ENCODE measurements around the gene DTNBP1.

DNA sequence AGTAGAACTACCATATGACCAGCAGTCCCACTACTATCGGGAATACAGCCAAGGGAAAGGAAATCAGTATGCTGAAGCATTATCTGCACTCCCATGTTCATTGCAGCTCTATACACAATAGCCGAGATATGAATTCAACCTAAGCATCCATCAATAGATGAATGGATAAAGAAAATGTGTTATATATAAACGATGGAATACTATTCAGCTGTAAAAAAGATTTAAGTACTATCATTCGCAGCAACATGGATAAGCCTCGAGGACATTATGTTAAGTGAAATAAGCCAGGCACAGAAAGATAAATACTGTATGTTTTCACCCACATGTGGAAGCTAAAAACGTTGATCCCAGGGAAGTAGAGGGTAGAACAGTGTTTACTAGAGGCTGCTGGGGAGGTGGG, 44.1 kb downstream of the DTNBP1 start:
- TF ChIP-seq, protein P1, sequence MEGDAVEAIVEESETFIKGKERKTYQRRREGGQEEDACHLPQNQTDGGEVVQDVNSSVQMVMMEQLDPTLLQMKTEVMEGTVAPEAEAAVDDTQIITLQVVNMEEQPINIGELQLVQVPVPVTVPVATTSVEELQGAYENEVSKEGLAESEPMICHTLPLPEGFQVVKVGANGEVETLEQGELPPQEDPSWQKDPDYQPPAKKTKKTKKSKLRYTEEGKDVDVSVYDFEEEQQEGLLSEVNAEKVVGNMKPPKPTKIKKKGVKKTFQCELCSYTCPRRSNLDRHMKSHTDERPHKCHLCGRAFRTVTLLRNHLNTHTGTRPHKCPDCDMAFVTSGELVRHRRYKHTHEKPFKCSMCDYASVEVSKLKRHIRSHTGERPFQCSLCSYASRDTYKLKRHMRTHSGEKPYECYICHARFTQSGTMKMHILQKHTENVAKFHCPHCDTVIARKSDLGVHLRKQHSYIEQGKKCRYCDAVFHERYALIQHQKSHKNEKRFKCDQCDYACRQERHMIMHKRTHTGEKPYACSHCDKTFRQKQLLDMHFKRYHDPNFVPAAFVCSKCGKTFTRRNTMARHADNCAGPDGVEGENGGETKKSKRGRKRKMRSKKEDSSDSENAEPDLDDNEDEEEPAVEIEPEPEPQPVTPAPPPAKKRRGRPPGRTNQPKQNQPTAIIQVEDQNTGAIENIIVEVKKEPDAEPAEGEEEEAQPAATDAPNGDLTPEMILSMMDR (IDR thresholded peaks at IDR 0.05), result no peak
- TF ChIP-seq ESRRA (IDR thresholded peaks at IDR 0.05; ENCODE audit: borderline replicate concordance, low read length), result no peak
- no peak for TF ChIP-seq POLR2A (IDR thresholded peaks at IDR 0.05; ENCODE audit: low read length)
- TF ChIP-seq RCOR1 (IDR thresholded peaks at IDR 0.05; ENCODE audit: low read depth, low read length), result no peak
- no peak for TF ChIP-seq RNF2 (IDR thresholded peaks at IDR 0.05; ENCODE audit: borderline replicate concordance, low read depth)
- TF ChIP-seq POLR2AphosphoS2 (conservative IDR thresholded peaks at IDR 0.05; ENCODE audit: low read length), result no peak
- no peak for TF ChIP-seq MAFK (IDR thresholded peaks at IDR 0.05; ENCODE audit: partially characterized antibody)
- no peak for TF ChIP-seq PHF8 (IDR thresholded peaks at IDR 0.05; ENCODE audit: borderline replicate concordance, low read depth)
- TF ChIP-seq, protein P2, sequence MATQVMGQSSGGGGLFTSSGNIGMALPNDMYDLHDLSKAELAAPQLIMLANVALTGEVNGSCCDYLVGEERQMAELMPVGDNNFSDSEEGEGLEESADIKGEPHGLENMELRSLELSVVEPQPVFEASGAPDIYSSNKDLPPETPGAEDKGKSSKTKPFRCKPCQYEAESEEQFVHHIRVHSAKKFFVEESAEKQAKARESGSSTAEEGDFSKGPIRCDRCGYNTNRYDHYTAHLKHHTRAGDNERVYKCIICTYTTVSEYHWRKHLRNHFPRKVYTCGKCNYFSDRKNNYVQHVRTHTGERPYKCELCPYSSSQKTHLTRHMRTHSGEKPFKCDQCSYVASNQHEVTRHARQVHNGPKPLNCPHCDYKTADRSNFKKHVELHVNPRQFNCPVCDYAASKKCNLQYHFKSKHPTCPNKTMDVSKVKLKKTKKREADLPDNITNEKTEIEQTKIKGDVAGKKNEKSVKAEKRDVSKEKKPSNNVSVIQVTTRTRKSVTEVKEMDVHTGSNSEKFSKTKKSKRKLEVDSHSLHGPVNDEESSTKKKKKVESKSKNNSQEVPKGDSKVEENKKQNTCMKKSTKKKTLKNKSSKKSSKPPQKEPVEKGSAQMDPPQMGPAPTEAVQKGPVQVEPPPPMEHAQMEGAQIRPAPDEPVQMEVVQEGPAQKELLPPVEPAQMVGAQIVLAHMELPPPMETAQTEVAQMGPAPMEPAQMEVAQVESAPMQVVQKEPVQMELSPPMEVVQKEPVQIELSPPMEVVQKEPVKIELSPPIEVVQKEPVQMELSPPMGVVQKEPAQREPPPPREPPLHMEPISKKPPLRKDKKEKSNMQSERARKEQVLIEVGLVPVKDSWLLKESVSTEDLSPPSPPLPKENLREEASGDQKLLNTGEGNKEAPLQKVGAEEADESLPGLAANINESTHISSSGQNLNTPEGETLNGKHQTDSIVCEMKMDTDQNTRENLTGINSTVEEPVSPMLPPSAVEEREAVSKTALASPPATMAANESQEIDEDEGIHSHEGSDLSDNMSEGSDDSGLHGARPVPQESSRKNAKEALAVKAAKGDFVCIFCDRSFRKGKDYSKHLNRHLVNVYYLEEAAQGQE (IDR thresholded peaks at IDR 0.05), result no peak
- TF ChIP-seq SMC3 (IDR thresholded peaks at IDR 0.05), result no peak
- no peak for TF ChIP-seq NR3C1 (IDR thresholded peaks at IDR 0.05)
- TF ChIP-seq JUN (IDR thresholded peaks at IDR 0.05), result no peak
- TF ChIP-seq NPAS2 (CRISPR knock-in tag; IDR thresholded peaks at IDR 0.05; ENCODE audit: borderline replicate concordance), result no peak
- no peak for TF ChIP-seq HDAC2 (IDR thresholded peaks at IDR 0.05)
